HG03103 (cell line): Measurements from ENCODE around the gene KRT5.
"Not testable (repeated sequence)": the region's sequence is repeated elsewhere in the genome, so short reads cannot be mapped to it uniquely, and the experiment has no call there.

Experiments
- ATAC-seq: cut with Tn5 transposase; IDR thresholded peaks from one replicate; pipeline ENCODE4 v1.9.1; 2021; ENCODE audit warnings: low read depth; ENCODE audit not compliant: unreplicated experiment

KRT5 gene

GRCh38 chr12:52498946-52499345, 21.2 kb downstream of the KRT5 start:
- ATAC-seq = no peak

- ATAC-seq = no peak
Measured at GRCh38 chr12:52497975-52498374, 22.2 kb downstream of the KRT5 start.

GRCh38 chr12:52496590-52497071, 23.6 kb downstream of the KRT5 start:
- no peak for ATAC-seq

GRCh38 chr12:52496054-52496453, 24.1 kb downstream of the KRT5 start:
- no peak for ATAC-seq

- ATAC-seq = no peak
Measured at GRCh38 chr12:52495389-52495788, 24.8 kb downstream of the KRT5 start.

GRCh38 chr12:52494518-52494917, 25.7 kb downstream of the KRT5 start:
- ATAC-seq = no peak

GRCh38 chr12:52494100-52494499, 26.1 kb downstream of the KRT5 start:
- ATAC-seq = no peak

- no peak for ATAC-seq
Measured at GRCh38 chr12:52493172-52493571, 27.0 kb downstream of the KRT5 start, which contains the start of gene KRT6A. Gene KRT6A (minus strand): TSS chr12:52493257. CDS start chr12:52493188, 69 bp downstream.

- not testable (repeated sequence) for ATAC-seq
Measured at GRCh38 chr12:52492405-52492804, 27.8 kb downstream of the KRT5 start.

- ATAC-seq = not testable (repeated sequence)
Measured at GRCh38 chr12:52491495-52491894, 28.7 kb downstream of the KRT5 start.

GRCh38 chr12:52488736-52489135, 31.5 kb downstream of the KRT5 start:
- no peak for ATAC-seq

- ATAC-seq = not testable (repeated sequence)
Measured at GRCh38 chr12:52487744-52488443, 32.3 kb downstream of the KRT5 start.

GRCh38 chr12:52487211-52487610, 33.0 kb downstream of the KRT5 start:
- ATAC-seq = no peak

GRCh38 chr12:52486166-52487105, 33.8 kb downstream of the KRT5 start:
- no peak for ATAC-seq

- no peak for ATAC-seq
Measured at GRCh38 chr12:52480073-52480472, 40.1 kb downstream of the KRT5 start.

GRCh38 chr12:52477651-52478050, 42.5 kb downstream of the KRT5 start:
- ATAC-seq = no peak

- no peak for ATAC-seq
Measured at GRCh38 chr12:52474212-52474611, 46.0 kb downstream of the KRT5 start.

GRCh38 chr12:52473768-52474167, 46.4 kb downstream of the KRT5 start, which contains the start of gene KRT6C:
Gene KRT6C (minus strand): TSS chr12:52473805. CDS start chr12:52473737, 68 bp downstream.
- no peak for ATAC-seq

- no peak for ATAC-seq
Measured at GRCh38 chr12:52469853-52470252, 50.3 kb downstream of the KRT5 start.

GRCh38 chr12:52464897-52465296, 55.3 kb downstream of the KRT5 start:
- ATAC-seq = no peak
